Measurements from ENCODE around the gene IHH.

The IHH gene

GRCh38 chr2:219059725-219060682 lies 717 bp downstream of the IHH start:
- H3K27ac ChIP-seq, result no peak overlapping the region
- TF ChIP-seq, protein P1, sequence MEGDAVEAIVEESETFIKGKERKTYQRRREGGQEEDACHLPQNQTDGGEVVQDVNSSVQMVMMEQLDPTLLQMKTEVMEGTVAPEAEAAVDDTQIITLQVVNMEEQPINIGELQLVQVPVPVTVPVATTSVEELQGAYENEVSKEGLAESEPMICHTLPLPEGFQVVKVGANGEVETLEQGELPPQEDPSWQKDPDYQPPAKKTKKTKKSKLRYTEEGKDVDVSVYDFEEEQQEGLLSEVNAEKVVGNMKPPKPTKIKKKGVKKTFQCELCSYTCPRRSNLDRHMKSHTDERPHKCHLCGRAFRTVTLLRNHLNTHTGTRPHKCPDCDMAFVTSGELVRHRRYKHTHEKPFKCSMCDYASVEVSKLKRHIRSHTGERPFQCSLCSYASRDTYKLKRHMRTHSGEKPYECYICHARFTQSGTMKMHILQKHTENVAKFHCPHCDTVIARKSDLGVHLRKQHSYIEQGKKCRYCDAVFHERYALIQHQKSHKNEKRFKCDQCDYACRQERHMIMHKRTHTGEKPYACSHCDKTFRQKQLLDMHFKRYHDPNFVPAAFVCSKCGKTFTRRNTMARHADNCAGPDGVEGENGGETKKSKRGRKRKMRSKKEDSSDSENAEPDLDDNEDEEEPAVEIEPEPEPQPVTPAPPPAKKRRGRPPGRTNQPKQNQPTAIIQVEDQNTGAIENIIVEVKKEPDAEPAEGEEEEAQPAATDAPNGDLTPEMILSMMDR (IDR thresholded peaks at IDR 0.05), result no peak
- H3K4me3 ChIP-seq, result peak overlapping the region; percentile 64
- no peak for DNase-seq (ENCODE audit: low spot score)

- TF ChIP-seq, protein P1 (IDR thresholded peaks at IDR 0.05), result no peak
- DNase-seq (ENCODE audit: low spot score), result no peak
- Histone ChIP-seq H3K4me3 (peak overlapping the region; percentile 64), H3K27ac (peak overlapping the region in 1 of 2 donors; percentile 23)
Measured at GRCh38 chr2:219059375-219059724, 1.4 kb downstream of the IHH start.

- TF ChIP-seq, protein P1 (IDR thresholded peaks at IDR 0.05), result no peak
- no peak for DNase-seq (ENCODE audit: low spot score)
- Histone ChIP-seq H3K27ac (peak overlapping the region in 1 of 2 donors; percentile 23), H3K4me3 (peak overlapping the region; percentile 64)
Measured at GRCh38 chr2:219058541-219059374, 2.0 kb downstream of the IHH start.

- Histone ChIP-seq H3K4me3 (peak overlapping the region; percentile 64), H3K27ac (no peak overlapping the region)
- TF ChIP-seq, protein P1 (IDR thresholded peaks at IDR 0.05), result peak; percentile 89
- peak; percentile 81 for DNase-seq (ENCODE audit: low spot score)
Measured at GRCh38 chr2:219057709-219058540, 2.8 kb downstream of the IHH start.

- no peak overlapping the region for H3K27ac ChIP-seq
- DNase-seq (ENCODE audit: low spot score), result no peak
- no peak overlapping the region for H3K4me3 ChIP-seq
- TF ChIP-seq, protein P1 (IDR thresholded peaks at IDR 0.05), result no peak
Measured at GRCh38 chr2:219056896-219057708, 3.6 kb downstream of the IHH start.
